Activated naive CD4-positive, alpha-beta T cell treated with anti-CD3 and anti-CD28 coated beads for 36 hours (primary cell): Measurements from ENCODE around the gene OXNAD1. TPM values are rescaled to one million over a fixed set of nuclear protein-coding genes. Genes with fewer than 3 reads are reported as not detected.

Source experiments
- CTCF ChIA-PET: fragments of 350-600 bp; sonication (Branson Sonifier 250); formaldehyde crosslinking; loops from one replicate; lab custom pipeline; 2021; ENCODE audit warnings: antibody characterized with exemption; lab: Charles Lee
- DNase-seq: peaks from one replicate; pipeline ENCODE4 v3.0.0-alpha.2; 2020
- H3K27ac Mint-ChIP-seq: one replicate; pipeline ENCODE4 v1.8.0; 2021; ENCODE audit warnings: mild to moderate bottlenecking, mixed read lengths
- H3K27me3 Mint-ChIP-seq: one replicate; pipeline ENCODE4 v1.8.0; 2021; ENCODE audit warnings: low read depth, mixed read lengths
- H3K36me3 Mint-ChIP-seq: one replicate; pipeline ENCODE4 v1.8.0; 2021; ENCODE audit warnings: low read depth, mixed read lengths
- H3K4me1 Mint-ChIP-seq: one replicate; pipeline ENCODE4 v1.8.0; 2021; ENCODE audit warnings: low read depth, mixed read lengths
- H3K4me3 Mint-ChIP-seq: one replicate; pipeline ENCODE4 v1.8.0; 2021; ENCODE audit warnings: mild to moderate bottlenecking, moderate library complexity, mixed read lengths
- H3K9me3 Mint-ChIP-seq: one replicate; pipeline ENCODE4 v1.8.0; 2021; ENCODE audit warnings: mixed read lengths
- intact Hi-C: fragments of 100-400 bp; cut with micrococcal nuclease; formaldehyde crosslinking; loops from one replicate; pipeline ENCODE4 v1.15.1; 2023
- total RNA-seq, 2 experiments: library from RNA; stranded (reverse); gene quantifications; one replicate each; pipeline ENCODE4 v1.2.3, GENCODE V29; 2021

Gene OXNAD1
- total RNA-seq, 2 experiments from 2014 or later = 32.4 to 34.2 TPM

DNA sequence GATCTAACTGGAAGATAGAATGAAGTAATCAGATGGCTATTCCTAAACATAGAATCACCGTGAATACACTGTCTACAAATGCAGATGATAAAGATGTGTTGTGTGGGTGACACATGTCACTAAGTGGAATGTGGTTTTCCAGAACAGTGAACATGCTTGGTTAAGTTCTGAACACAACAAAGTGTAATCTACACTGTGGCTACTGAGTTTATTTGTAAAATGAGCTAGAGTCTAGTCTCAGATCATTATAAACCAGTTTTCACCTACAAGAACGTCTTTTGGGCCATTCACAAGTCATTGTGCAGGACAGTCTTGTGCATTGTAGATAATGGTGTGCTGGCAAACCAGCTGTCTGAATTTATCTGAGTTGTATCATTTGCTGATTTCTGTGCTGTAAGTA lies 35.3 kb downstream of the OXNAD1 start:
- CTCF ChIA-PET = interaction anchor here (0.9 to 8.9 kb wide), 7 partner anchors 7 to 20 kb away, joined by 3 to 109 read pairs (median 4); no protein-coding TSS in a partner anchor
- Mint-ChIP-seq H3K27ac (peak overlapping the region; percentile 94), H3K4me3 (peak overlapping the region; percentile 62), H3K9me3 (no peaks in the 10 kb centered on the region), H3K36me3 (peaks cover 54% of the 10 kb centered on the region), H3K27me3 (no peaks in the 10 kb centered on the region), H3K4me1 (peaks cover 97% of the 10 kb centered on the region)
- DNase-seq = no peak
- intact Hi-C loops = no loop called here

DNA sequence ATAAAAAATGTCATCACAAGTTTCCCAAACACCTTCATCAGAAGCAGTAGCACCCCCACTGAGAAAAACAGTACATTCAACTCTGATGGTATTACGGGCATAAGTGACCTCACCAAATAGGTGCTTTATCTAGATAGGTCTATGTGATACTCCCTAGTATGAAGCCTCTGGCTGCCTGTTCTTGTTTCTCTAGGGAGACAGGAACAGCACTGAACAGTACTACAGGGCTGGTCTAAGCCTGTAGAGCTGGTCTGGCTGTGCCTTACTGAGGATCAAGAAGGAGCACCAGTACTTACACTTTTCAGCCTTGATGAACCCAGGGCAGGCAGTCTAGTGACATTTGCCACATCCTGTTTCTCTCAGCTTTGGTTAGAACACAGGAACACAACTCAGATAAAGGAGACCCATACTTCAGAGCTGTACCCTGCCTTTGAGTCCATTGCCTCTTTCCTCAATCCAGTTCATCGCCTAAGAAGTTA lies 35.9 kb downstream of the OXNAD1 start:
- Mint-ChIP-seq H3K9me3 (no peaks in the 10 kb centered on the region), H3K36me3 (peaks cover 53% of the 10 kb centered on the region), H3K4me3 (peak overlapping the region; percentile 62), H3K4me1 (peaks cover 97% of the 10 kb centered on the region), H3K27ac (peak overlapping the region; percentile 94), H3K27me3 (no peaks in the 10 kb centered on the region)
- DNase-seq = peak; percentile 58
- CTCF ChIA-PET = interaction anchor here (0.9 to 8.9 kb wide), 7 partner anchors 8 to 19 kb away, joined by 3 to 109 read pairs (median 4); no protein-coding TSS in a partner anchor
- intact Hi-C loops = loop anchor here (1.0 kb wide), 2 partner anchors 8 to 11 kb away; no protein-coding TSS in a partner anchor

DNA sequence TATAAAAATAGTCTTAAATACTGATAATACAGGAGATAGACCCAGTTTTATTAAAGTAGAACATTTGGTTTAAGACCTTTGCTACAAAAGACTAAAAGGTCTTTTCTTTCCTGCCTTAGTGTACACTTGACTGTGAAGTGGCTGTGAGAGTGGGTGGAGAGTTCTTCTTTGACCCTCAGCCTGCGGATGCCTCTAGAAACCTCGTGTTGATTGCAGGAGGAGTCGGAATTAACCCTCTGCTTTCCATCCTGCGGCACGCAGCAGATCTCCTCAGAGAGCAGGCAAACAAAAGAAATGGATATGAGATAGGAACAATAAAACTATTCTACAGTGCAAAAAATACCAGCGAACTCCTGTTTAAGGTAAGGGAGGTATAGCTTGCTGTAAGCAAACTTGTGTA lies 36.5 kb downstream of the OXNAD1 start:
- intact Hi-C loops = loop anchor here (1.0 kb wide), 2 partner anchors 8 to 11 kb away; no protein-coding TSS in a partner anchor
- Mint-ChIP-seq H3K4me3 (peak overlapping the region; percentile 62), H3K27me3 (no peaks in the 10 kb centered on the region), H3K4me1 (peaks cover 97% of the 10 kb centered on the region), H3K36me3 (peaks cover 47% of the 10 kb centered on the region), H3K9me3 (no peaks in the 10 kb centered on the region), H3K27ac (peak overlapping the region; percentile 94)
- peak; percentile 51 for DNase-seq
- CTCF ChIA-PET = interaction anchor here (1.0 to 8.9 kb wide), 6 partner anchors 8 to 224 kb away, joined by 3 to 109 read pairs (median 4); partner anchors contain the start of gene OXNAD1

DNA sequence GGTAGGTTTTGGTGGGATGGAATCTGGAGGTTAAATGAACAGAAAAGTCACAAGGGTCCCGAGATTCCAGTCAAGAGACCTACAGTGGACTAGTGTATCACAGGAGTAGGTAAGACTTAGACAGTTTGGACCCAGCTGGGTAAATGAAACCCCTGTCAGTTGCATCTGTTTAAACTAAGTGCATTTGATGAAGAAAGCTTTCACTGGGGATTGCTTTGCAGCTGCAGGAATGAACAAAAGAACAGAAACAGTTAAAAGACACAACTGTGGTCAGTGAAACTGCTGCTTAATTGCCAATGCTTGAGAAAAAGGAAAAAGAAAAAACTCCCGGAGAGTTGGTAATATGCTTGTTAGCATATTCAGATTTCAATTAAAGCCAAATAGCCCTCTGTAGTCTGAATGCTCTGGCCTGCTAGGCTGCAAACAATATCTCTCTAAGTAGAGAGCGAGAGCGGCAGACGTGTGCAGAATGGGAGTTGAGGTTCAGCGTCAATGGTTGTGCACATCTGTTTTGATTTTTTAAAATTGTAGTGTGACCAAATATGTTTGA lies 37.1 kb downstream of the OXNAD1 start:
- peak overlapping the region; percentile 62 for H3K4me3 Mint-ChIP-seq
- intact Hi-C loops = no loop called here
- peak overlapping the region; percentile 94 for H3K27ac Mint-ChIP-seq
- no peaks in the 10 kb centered on the region for H3K27me3 Mint-ChIP-seq
- DNase-seq = no peak
- H3K9me3 Mint-ChIP-seq = no peaks in the 10 kb centered on the region
- CTCF ChIA-PET = interaction anchor here (1.0 to 8.9 kb wide), 5 partner anchors 9 to 224 kb away, joined by 3 to 109 read pairs (median 5); partner anchors contain the start of gene OXNAD1
- peaks cover 97% of the 10 kb centered on the region for H3K4me1 Mint-ChIP-seq
- H3K36me3 Mint-ChIP-seq = peaks cover 50% of the 10 kb centered on the region

DNA sequence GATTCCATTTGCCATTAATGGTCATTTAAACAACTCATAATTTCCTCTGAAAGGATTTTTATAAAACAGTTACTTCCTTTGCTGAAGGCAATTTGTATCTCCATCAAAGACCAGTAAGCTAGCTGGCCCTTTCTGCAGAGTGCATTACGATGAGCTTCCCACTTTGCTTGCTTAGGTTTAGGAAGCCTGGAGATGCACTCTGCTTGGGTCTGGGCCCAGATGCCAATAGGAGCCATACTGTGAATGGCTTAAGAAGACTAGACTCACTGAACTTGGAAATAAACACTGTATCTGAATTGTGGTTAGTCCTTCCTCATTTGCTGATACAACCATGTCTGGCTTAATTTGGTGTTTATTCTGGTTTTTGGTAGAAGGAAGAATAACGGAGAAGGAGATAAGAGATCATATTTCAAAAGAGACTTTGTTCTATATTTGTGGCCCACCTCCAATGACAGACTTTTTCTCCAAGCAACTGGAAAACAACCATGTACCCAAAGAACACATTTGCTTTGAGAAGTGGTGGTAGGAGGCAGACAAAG lies 38.1 kb downstream of the OXNAD1 start:
- Mint-ChIP-seq H3K36me3 (peaks cover 53% of the 10 kb centered on the region), H3K27ac (peak overlapping the region; percentile 94), H3K9me3 (no peaks in the 10 kb centered on the region), H3K27me3 (no peaks in the 10 kb centered on the region), H3K4me1 (peaks cover 96% of the 10 kb centered on the region), H3K4me3 (peak overlapping the region; percentile 41)
- intact Hi-C loops = no loop called here
- DNase-seq = no peak
- CTCF ChIA-PET = interaction anchor here (1.3 to 8.9 kb wide), 3 partner anchors 10 to 213 kb away, joined by 3 to 109 read pairs (median 5); no protein-coding TSS in a partner anchor

DNA sequence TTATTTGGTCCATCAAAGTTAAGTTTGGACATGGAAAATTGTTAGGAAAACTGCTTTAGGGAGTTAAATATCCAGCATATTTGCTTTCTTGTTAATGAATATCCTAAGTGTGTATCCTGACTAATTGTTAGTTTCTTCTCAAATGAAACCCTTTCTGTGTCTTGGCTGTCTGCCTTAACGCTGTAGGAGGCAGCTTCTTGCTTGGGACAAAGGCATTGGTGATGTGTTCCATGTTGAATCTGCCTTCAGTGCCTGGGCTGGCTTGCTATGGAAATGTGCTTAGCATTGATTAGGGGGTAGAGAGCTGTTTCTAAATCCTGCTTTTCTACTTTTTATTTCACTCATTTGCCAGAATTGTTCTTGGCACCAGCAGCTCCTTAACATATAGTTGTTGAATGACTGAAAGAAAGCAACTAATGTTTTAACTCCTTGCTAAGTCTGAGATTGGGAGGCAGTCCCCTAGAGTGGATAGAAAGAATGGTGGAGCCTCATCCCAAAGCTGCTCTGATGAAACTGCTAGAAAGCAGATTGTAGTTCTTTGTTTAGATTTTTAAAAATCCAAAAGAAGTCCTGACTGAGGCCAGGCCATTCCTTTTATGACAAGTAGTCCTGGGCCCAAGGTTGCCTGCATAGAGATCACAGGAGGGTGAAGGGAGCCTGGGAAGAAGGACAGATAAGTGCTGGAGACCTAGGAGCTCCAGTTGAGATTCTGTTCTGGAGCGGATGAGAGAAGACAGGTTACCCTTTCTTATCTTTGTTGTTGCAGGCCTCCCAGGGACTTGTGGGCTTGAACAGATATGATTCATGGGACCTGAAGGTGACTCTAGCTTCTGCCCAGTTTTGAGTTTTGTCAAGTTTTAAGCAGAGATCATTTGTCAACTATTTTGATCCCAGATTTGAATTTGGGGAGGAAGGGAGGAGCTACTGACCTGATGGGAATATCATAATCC lies 39.3 kb downstream of the OXNAD1 start:
- Mint-ChIP-seq H3K36me3 (peaks cover 54% of the 10 kb centered on the region), H3K4me1 (peaks cover 94% of the 10 kb centered on the region), H3K27ac (peak overlapping the region; percentile 97), H3K4me3 (peak overlapping the region; percentile 44), H3K9me3 (no peaks in the 10 kb centered on the region), H3K27me3 (no peaks in the 10 kb centered on the region)
- CTCF ChIA-PET = interaction anchor here (0.8 to 8.9 kb wide), 5 partner anchors 11 to 212 kb away, joined by 3 to 109 read pairs (median 7); no protein-coding TSS in a partner anchor
- intact Hi-C loops = loop anchor here (1.0 to 5.0 kb wide), 6 partner anchors 14 to 718 kb away; no protein-coding TSS in a partner anchor
- peak; percentile 47 for DNase-seq

DNA sequence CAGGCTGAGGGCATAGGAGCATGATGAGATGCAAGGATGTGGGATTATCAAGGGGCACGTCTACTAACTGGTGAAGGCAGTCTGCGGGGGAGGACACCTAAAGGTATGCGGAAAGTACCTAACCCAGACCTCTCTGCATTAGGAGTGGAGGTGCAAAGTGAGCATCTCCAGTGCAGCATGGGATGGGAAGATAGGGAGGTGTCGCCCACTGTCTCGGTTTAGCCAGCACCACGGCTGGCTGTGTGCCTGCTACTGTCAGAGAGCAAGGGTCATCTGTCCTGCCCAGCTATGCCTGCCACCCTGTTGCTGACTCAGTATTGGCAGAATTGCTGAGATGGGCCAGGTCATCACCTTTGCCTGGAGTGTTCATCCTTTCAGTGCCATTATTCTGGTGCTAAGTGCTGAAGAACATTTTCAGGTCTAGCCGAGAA lies 40.1 kb downstream of the OXNAD1 start:
- peak overlapping the region; percentile 44 for H3K4me3 Mint-ChIP-seq
- peaks cover 57% of the 10 kb centered on the region for H3K36me3 Mint-ChIP-seq
- H3K4me1 Mint-ChIP-seq = peaks cover 94% of the 10 kb centered on the region
- peak; percentile 80 for DNase-seq
- H3K27me3 Mint-ChIP-seq = no peaks in the 10 kb centered on the region
- intact Hi-C loops = loop anchor here (1.0 to 5.0 kb wide), 6 partner anchors 14 to 717 kb away; no protein-coding TSS in a partner anchor
- CTCF ChIA-PET = interaction anchor here (0.9 to 8.9 kb wide), 3 partner anchors 12 to 16 kb away, joined by 3 to 109 read pairs (median 42); no protein-coding TSS in a partner anchor
- H3K27ac Mint-ChIP-seq = peak overlapping the region; percentile 97
- H3K9me3 Mint-ChIP-seq = no peaks in the 10 kb centered on the region

DNA sequence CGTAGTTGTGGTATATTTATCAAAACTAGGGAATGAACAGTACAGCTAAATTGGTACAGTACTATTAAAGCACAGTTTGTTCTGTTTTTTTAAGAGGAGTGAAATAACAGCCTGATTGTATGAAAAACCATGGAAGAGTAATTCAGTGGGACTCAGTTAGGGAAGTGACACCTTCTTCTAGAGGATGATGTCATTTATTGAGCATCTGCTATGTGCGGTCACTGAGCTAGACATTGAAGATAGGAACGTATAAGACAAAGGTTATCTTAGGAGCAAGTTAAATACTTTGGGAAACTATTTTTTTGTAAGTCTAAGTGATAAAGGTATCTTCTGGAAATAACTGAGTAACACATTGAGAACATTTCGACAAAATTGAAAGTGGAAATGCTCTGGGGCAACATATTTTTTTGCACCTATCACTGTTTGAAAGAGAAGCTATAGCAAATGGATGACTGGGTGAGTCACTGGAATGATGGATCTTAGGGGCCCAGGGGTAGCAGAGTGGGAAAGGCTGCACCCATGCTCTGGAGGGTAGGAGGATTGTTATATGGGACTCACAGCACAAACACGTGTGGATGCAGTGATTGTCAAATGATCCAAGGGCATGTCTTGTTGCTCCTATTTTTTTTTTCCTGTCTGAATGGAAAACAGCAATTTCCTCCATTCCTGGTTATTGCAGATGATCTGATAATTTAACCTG lies 43.0 kb downstream of the OXNAD1 start:
- Mint-ChIP-seq H3K27me3 (no peaks in the 10 kb centered on the region), H3K27ac (peak overlapping the region; percentile 87), H3K36me3 (peaks cover 59% of the 10 kb centered on the region), H3K4me1 (peaks cover 89% of the 10 kb centered on the region), H3K9me3 (no peaks in the 10 kb centered on the region), H3K4me3 (peak overlapping the region; percentile 41)
- CTCF ChIA-PET = interaction anchor here (1.4 to 8.9 kb wide), 3 partner anchors 11 to 19 kb away, joined by 9 to 109 read pairs (median 42); no protein-coding TSS in a partner anchor
- intact Hi-C loops = loop anchor here (5.0 kb wide), 4 partner anchors 534 to 714 kb away; no protein-coding TSS in a partner anchor
- peak; percentile 67 for DNase-seq

DNA sequence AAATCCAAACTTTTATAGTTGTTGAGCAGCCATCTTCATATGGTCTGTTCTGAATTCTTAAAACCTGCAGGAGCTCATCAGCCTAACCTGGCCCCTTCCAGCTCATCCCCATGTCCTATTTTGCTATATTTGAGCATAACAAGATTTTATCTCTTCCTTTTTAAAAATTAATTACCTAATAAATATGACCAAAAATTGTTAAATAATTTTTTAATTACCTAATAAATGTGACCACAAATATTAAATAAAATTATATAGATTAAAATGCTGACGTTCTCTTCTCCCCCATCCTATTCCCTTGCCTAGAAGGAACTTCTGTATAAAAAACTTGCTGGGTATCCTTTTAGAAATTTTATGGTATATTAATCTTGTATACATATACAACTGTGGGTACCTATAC lies 43.7 kb downstream of the OXNAD1 start:
- no peak for DNase-seq
- no peak overlapping the region for H3K4me3 Mint-ChIP-seq
- H3K27me3 Mint-ChIP-seq = no peaks in the 10 kb centered on the region
- CTCF ChIA-PET = interaction anchor here (1.2 to 8.9 kb wide), 4 partner anchors 10 to 20 kb away, joined by 3 to 109 read pairs (median 26); no protein-coding TSS in a partner anchor
- no peaks in the 10 kb centered on the region for H3K9me3 Mint-ChIP-seq
- H3K36me3 Mint-ChIP-seq = peaks cover 58% of the 10 kb centered on the region
- H3K4me1 Mint-ChIP-seq = peaks cover 90% of the 10 kb centered on the region
- intact Hi-C loops = loop anchor here (1.0 to 5.0 kb wide), 10 partner anchors 7 to 714 kb away; no protein-coding TSS in a partner anchor
- H3K27ac Mint-ChIP-seq = peak overlapping the region; percentile 92

DNA sequence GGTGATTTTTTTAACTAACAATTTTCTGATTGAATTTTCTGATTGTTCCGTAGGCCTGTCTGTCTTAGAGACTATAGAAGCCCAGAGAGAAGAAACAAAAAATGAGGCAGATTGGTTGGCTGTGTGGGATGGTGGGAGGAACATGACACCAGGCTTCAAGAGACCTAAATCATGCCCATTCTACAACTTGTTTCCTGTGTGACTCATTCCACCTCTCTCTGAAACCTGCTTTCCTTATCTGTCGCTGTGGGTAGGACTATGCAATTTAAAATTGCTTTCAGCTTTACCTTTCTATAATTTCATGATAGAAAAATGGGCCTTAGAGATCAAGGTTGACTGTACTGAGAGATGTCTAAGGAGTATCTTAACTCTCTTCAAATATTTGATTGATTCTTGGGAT lies 44.5 kb downstream of the OXNAD1 start:
- H3K9me3 Mint-ChIP-seq = no peaks in the 10 kb centered on the region
- intact Hi-C loops = loop anchor here (1.0 to 5.0 kb wide), 10 partner anchors 8 to 713 kb away; no protein-coding TSS in a partner anchor
- H3K36me3 Mint-ChIP-seq = peaks cover 58% of the 10 kb centered on the region
- peak overlapping the region; percentile 22 for H3K4me3 Mint-ChIP-seq
- DNase-seq = peak; percentile 76
- H3K27ac Mint-ChIP-seq = peak overlapping the region; percentile 92
- H3K27me3 Mint-ChIP-seq = no peaks in the 10 kb centered on the region
- H3K4me1 Mint-ChIP-seq = peaks cover 91% of the 10 kb centered on the region
- CTCF ChIA-PET = interaction anchor here (0.6 to 1.2 kb wide), 4 partner anchors 10 to 220 kb away, joined by 3 to 4 read pairs (median 3); no protein-coding TSS in a partner anchor
